SK-N-SH (cell line): Measurements from ENCODE around the gene HOXB2. TPM values are rescaled to one million over a fixed set of nuclear protein-coding genes. Genes with fewer than 3 reads are reported as not detected.

ENCODE experiments used
- CTCF ChIA-PET: fragments of 300-600, 350-600 bp; formaldehyde crosslinking; extraction: SDS; loops from one replicate; lab custom pipeline; 2021; lab: Yijun Ruan, JAX
- POLR2A ChIA-PET: fragments of 350-600 bp; sonication (Branson Sonifier 250); formaldehyde crosslinking; extraction: SDS; loops from one replicate; lab custom pipeline; 2020; ENCODE audit warnings: antibody characterized with exemption, inconsistent platforms; lab: Yijun Ruan, JAX
- DNase-seq: peaks from one replicate; pipeline ENCODE4 v3.0.0; 2012
- H2AFZ ChIP-seq: fragments of 200-600 bp; sonication (generic); 2 replicates; pipeline ENCODE4 v1.8.1; 2016; ENCODE audit warnings: antibody characterized with exemption, mild to moderate bottlenecking, low read depth
- H3F3A ChIP-seq: fragments of 200-600 bp; sonication (generic); replicated peaks from 2 replicates; pipeline ENCODE3; 2016; ENCODE audit warnings: antibody characterized with exemption, mild to moderate bottlenecking; ENCODE audit not compliant: insufficient read depth
- H3K27ac ChIP-seq, 2 experiments: fragments of 200-500 bp in 1 of 2; fragments of 200-600 bp in 1 of 2; sonication (Bioruptor generic) in 1 of 2; sonication (generic), shearing (Covaris generic) in 1 of 2; 2 replicates each; pipeline versions ENCODE4 v1.5.1 to v1.6.1; 2014 to 2016; ENCODE audit warnings: low read depth in 2 of 2, inconsistent platforms in 1 of 2, low read length in 1 of 2, mild to moderate bottlenecking in 1 of 2, mixed read lengths in 1 of 2
- H3K27me3 ChIP-seq: fragments of 200-600 bp; sonication (generic), shearing (Covaris generic); 2 replicates; pipeline ENCODE4 v1.6.1; 2016; ENCODE audit warnings: mixed run types; ENCODE audit not compliant: insufficient read depth
- H3K36me3 ChIP-seq, 2 experiments: fragments of 200-500 bp in 1 of 2; fragments of 200-600 bp in 1 of 2; sonication (Bioruptor generic) in 1 of 2; sonication (generic) in 1 of 2; replicated peaks in 1 of 2; 2 replicates each; pipeline versions ENCODE3 to v1.5.1; 2014 to 2016; ENCODE audit warnings: low read length in 1 of 2, mild to moderate bottlenecking in 1 of 2; ENCODE audit not compliant: insufficient read depth in 2 of 2, control insufficient read depth in 1 of 2
- H3K4me1 ChIP-seq, 2 experiments: fragments of 200-500 bp in 1 of 2; fragments of 200-600 bp in 1 of 2; sonication (Bioruptor generic) in 1 of 2; sonication (generic), shearing (Covaris generic) in 1 of 2; 2 replicates each; pipeline versions ENCODE4 v1.5.1 to v1.6.1; 2014 to 2016; ENCODE audit warnings: low read depth in 1 of 2, low read length in 1 of 2, mixed run types in 1 of 2; ENCODE audit not compliant: insufficient read depth in 2 of 2, control insufficient read depth in 1 of 2
- H3K4me2 ChIP-seq: fragments of 200-600 bp; sonication (generic), shearing (Covaris generic); 2 replicates; pipeline ENCODE4 v1.6.1; 2017; ENCODE audit warnings: mixed run types
- H3K4me3 ChIP-seq, 2 experiments: fragments of 200-500 bp in 1 of 2; fragments of 200-600 bp in 1 of 2; sonication (Bioruptor generic) in 1 of 2; sonication (generic), shearing (Covaris generic) in 1 of 2; 2 replicates each; pipeline versions ENCODE4 v1.5.1 to v1.8.1; 2014 to 2016; ENCODE audit warnings: low read depth in 2 of 2, inconsistent platforms in 1 of 2, low read length in 1 of 2, mild to moderate bottlenecking in 1 of 2, mixed read lengths in 1 of 2, moderate library complexity in 1 of 2
- H3K79me2 ChIP-seq: fragments of 200-600 bp; sonication (generic); 2 replicates; pipeline ENCODE4 v1.8.1; 2017; ENCODE audit warnings: mild to moderate bottlenecking; ENCODE audit not compliant: insufficient read depth
- H3K9ac ChIP-seq: fragments of 200-600 bp; sonication (generic); 2 replicates; pipeline ENCODE4 v1.6.1; 2017; ENCODE audit warnings: mixed run types
- H3K9me2 ChIP-seq: fragments of 200-600 bp; sonication (generic); 2 replicates; pipeline ENCODE4 v1.6.1; 2017; ENCODE audit warnings: mixed run types
- H3K9me3 ChIP-seq: fragments of 200-600 bp; sonication (generic); 2 replicates; pipeline ENCODE4 v1.6.1; 2017; ENCODE audit warnings: mixed run types, mild to moderate bottlenecking, moderate library complexity
- H4K20me1 ChIP-seq: fragments of 200-600 bp; sonication (generic); 2 replicates; pipeline ENCODE4 v1.6.1; 2017; ENCODE audit warnings: mild to moderate bottlenecking, mixed run types; ENCODE audit not compliant: insufficient read depth
- CHD2 ChIP-seq: fragments of 150-350 bp; IDR thresholded peaks from 2 replicates; pipeline ENCODE4 v1.6.1; 2018; ENCODE audit warnings: low read length; ENCODE audit not compliant: partially characterized antibody
- CTCF ChIP-seq: fragments of 200-600 bp; sonication (generic); IDR thresholded peaks from 2 replicates; pipeline ENCODE4 v1.6.1; 2017; ENCODE audit warnings: antibody characterized with exemption, mild to moderate bottlenecking, moderate library complexity
- ELF1 ChIP-seq: IDR thresholded peaks from 2 replicates; pipeline ENCODE4 v1.4.0; 2012
- EP300 ChIP-seq, 2 experiments: IDR thresholded peaks; 2 replicates each; pipeline versions ENCODE4 v1.4.0 to v1.6.1; 2012; ENCODE audit warnings: borderline replicate concordance in 1 of 2, low read depth in 1 of 2, low read length in 1 of 2
- FOSL2 ChIP-seq: IDR thresholded peaks from 2 replicates; pipeline ENCODE4 v1.4.0; 2012; ENCODE audit warnings: low read depth, mild to moderate bottlenecking, moderate library complexity, borderline replicate concordance
- JUND ChIP-seq: IDR thresholded peaks from 2 replicates; pipeline ENCODE4 v1.4.0; 2012
- MAX ChIP-seq: IDR thresholded peaks from 2 replicates; pipeline ENCODE4 v1.4.0; 2012; ENCODE audit warnings: low read depth
- MEF2A ChIP-seq: IDR thresholded peaks from 2 replicates; pipeline ENCODE4 v1.4.0; 2012; ENCODE audit warnings: low read depth, borderline replicate concordance
- MXI1 ChIP-seq: IDR thresholded peaks from 2 replicates; pipeline ENCODE4 v1.6.1; 2012; ENCODE audit warnings: mild to moderate bottlenecking, low read depth, low read length, improper control_type of control experiment
- PBX3 ChIP-seq: IDR thresholded peaks from 2 replicates; pipeline ENCODE4; 2012
- POLR2AphosphoS5 ChIP-seq: IDR thresholded peaks from 2 replicates; pipeline ENCODE4 v1.6.1; 2012; ENCODE audit warnings: low read depth, low read length
- REST ChIP-seq: IDR thresholded peaks from 2 replicates; pipeline ENCODE4 v1.6.1; 2012; ENCODE audit warnings: mild to moderate bottlenecking, low read depth, low read length, moderate library complexity
- TCF12 ChIP-seq: IDR thresholded peaks from 2 replicates; pipeline ENCODE4 v1.4.0; 2012
- USF1 ChIP-seq: IDR thresholded peaks from 2 replicates; pipeline ENCODE4 v1.4.0; 2012; ENCODE audit warnings: low read depth, borderline replicate concordance
- USF2 ChIP-seq: fragments of 150-350 bp; IDR thresholded peaks from 2 replicates; pipeline ENCODE4 v1.6.1; 2017; ENCODE audit warnings: antibody characterized with exemption, low read length, low read depth, borderline replicate concordance
- WGBS: methylation state at CpG from one replicate; pipeline ENCODE4 v1.1.6; 2017; ENCODE audit warnings: low lambda C conversion rate; 5-methylcytosine and 5-hydroxymethylcytosine counted together
- polyA plus RNA-seq, 3 experiments: library from polyadenylated mRNA; depleted of rRNA; stranded (reverse); fragments of >200 nt; gene quantifications; 2 replicates each; pipeline ENCODE4 v1.2.3, GENCODE V29; 2012

The HOXB2 gene
- polyA plus RNA-seq, 1 of the 3 experiments (the other 2 are of a cell fraction): 1.9 TPM

- TF ChIP-seq USF1: no peak
Observed at GRCh38 chr17:48541036-48541576, 3.8 kb downstream of the HOXB2 start (continued).

- no peak overlapping the region for H3K27ac ChIP-seq
- TF ChIP-seq CTCF: no peak
- no peak for TF ChIP-seq FOSL2
- no peak for TF ChIP-seq ELF1
- no peak for TF ChIP-seq JUND
- no peaks in the 10 kb centered on the region for H4K20me1 ChIP-seq
- POLR2A ChIA-PET: no interaction called here
- H3K4me2 ChIP-seq: no peak overlapping the region
- 36% methylated on average over 1 of the region's 1 CpG for WGBS
- DNase-seq: no peak
- H3K9ac ChIP-seq: no peak overlapping the region
- peaks cover 96% of the 10 kb centered on the region for H3K27me3 ChIP-seq
- no peaks in the 10 kb centered on the region for H3K9me2 ChIP-seq
- H3K79me2 ChIP-seq: no peaks in the 10 kb centered on the region
- no peak overlapping the region for H2AFZ ChIP-seq
- H3K9me3 ChIP-seq: no peaks in the 10 kb centered on the region
- no peak overlapping the region for H3K4me3 ChIP-seq
- H3F3A ChIP-seq: peaks cover 16% of the 10 kb centered on the region
- no peaks in the 10 kb centered on the region for H3K36me3 ChIP-seq
- CTCF ChIA-PET: interaction anchor here (0.9 to 1.9 kb wide), 4 partner anchors 48 to 96 kb away, joined by 3 to 5 read pairs (median 4); partner anchors contain the start of gene HOXB5
- no peaks in the 10 kb centered on the region for H3K4me1 ChIP-seq
Observed at GRCh38 chr17:48540213-48540612, 4.7 kb downstream of the HOXB2 start.

GRCh38 chr17:48539177-48539576, 5.7 kb downstream of the HOXB2 start:
- Histone ChIP-seq H3K79me2 (no peaks in the 10 kb centered on the region), H3F3A (peaks cover 16% of the 10 kb centered on the region), H3K9me2 (no peaks in the 10 kb centered on the region), H4K20me1 (no peaks in the 10 kb centered on the region), H2AFZ (no peak overlapping the region), H3K9ac (no peak overlapping the region), H3K27me3 (peaks cover 96% of the 10 kb centered on the region), H3K9me3 (no peaks in the 10 kb centered on the region), H3K4me1 (no peaks in the 10 kb centered on the region), H3K27ac (no peak overlapping the region), H3K36me3 (no peaks in the 10 kb centered on the region), H3K4me3 (no peak overlapping the region), H3K4me2 (no peak overlapping the region)
- TF ChIP-seq TCF12: no peak
- TF ChIP-seq CHD2: no peak
- no peak for TF ChIP-seq POLR2AphosphoS5
- TF ChIP-seq MAX: no peak
- TF ChIP-seq EP300 (IDR thresholded peaks at IDR 0.05; ENCODE audit: borderline replicate concordance in 1 of 2, low read depth in 1 of 2, low read length in 1 of 2): no peak
- no peak for TF ChIP-seq MEF2A
- TF ChIP-seq PBX3: no peak
- no peak for TF ChIP-seq REST
- no peak for TF ChIP-seq FOSL2
- no peak for TF ChIP-seq MXI1
- no peak for TF ChIP-seq USF2
- WGBS: 31% methylated on average over 4 of the region's 4 CpGs
- ChIA-PET POLR2A (no interaction called here), CTCF (interaction anchor here (1.1 to 1.9 kb wide), 3 partner anchors 47 to 139 kb away, joined by 4 to 5 read pairs (median 4); no protein-coding TSS in a partner anchor)
- no peak for DNase-seq
